GM20431 (cell line): ENCODE results near the gene ALKBH4.

Experiments
- in situ Hi-C: fragments of 300-500 bp; cut with MseI, MboI; formaldehyde crosslinking; loops from one replicate; pipeline ENCODE4 v1.15.0; 2020; ENCODE audit warnings: low sequenced_read_pairs; ENCODE audit not compliant: unreplicated experiment

The ALKBH4 gene

GRCh38 chr7:102432442-102433218, 32.0 kb downstream of the ALKBH4 start:
- in situ Hi-C loops, result no loop called here

- in situ Hi-C loops, result no loop called here
These were observed 32.9 kb downstream of the ALKBH4 start for GRCh38 chr7:102431617-102432298.

- in situ Hi-C loops, result no loop called here
These were observed 35.3 kb downstream of the ALKBH4 start for GRCh38 chr7:102429141-102429899.

- in situ Hi-C loops, result no loop called here
These were observed 37.7 kb downstream of the ALKBH4 start for GRCh38 chr7:102427019-102427405.

GRCh38 chr7:102426268-102427018, 38.2 kb downstream of the ALKBH4 start:
- in situ Hi-C loops, result no loop called here

- in situ Hi-C loops, result no loop called here
These were observed 38.9 kb downstream of the ALKBH4 start for GRCh38 chr7:102425639-102426267.

- in situ Hi-C loops, result no loop called here
These were observed 39.9 kb downstream of the ALKBH4 start for GRCh38 chr7:102424787-102425218.

GRCh38 chr7:102424129-102424551, 40.5 kb downstream of the ALKBH4 start:
- in situ Hi-C loops, result no loop called here

- in situ Hi-C loops, result no loop called here
These were observed 42.9 kb downstream of the ALKBH4 start for GRCh38 chr7:102421706-102422240.

- in situ Hi-C loops, result no loop called here
These were observed 46.1 kb downstream of the ALKBH4 start for GRCh38 chr7:102418592-102418991.

GRCh38 chr7:102417105-102417504, 47.6 kb downstream of the ALKBH4 start:
- in situ Hi-C loops, result no loop called here

- in situ Hi-C loops, result no loop called here
These were observed 48.3 kb downstream of the ALKBH4 start for GRCh38 chr7:102416406-102416805.

- in situ Hi-C loops, result no loop called here
These were observed 48.9 kb downstream of the ALKBH4 start for GRCh38 chr7:102415685-102416225.

- in situ Hi-C loops, result no loop called here
These were observed 51.1 kb downstream of the ALKBH4 start for GRCh38 chr7:102413611-102414010.

- in situ Hi-C loops, result no loop called here
These were observed 51.6 kb downstream of the ALKBH4 start for GRCh38 chr7:102413091-102413490.

GRCh38 chr7:102412548-102412947, 52.1 kb downstream of the ALKBH4 start:
- in situ Hi-C loops, result no loop called here

- in situ Hi-C loops, result no loop called here
These were observed 53.7 kb downstream of the ALKBH4 start for GRCh38 chr7:102410918-102411317.

- in situ Hi-C loops, result no loop called here
These were observed 54.5 kb downstream of the ALKBH4 start for GRCh38 chr7:102410123-102410522.

GRCh38 chr7:102409340-102409739, 55.3 kb downstream of the ALKBH4 start:
- in situ Hi-C loops, result loop anchor here (5.0 kb wide), 1 partner anchor 43 kb away; no protein-coding TSS in a partner anchor
